Stimulated activated CD8-positive, alpha-beta memory T cell treated with anti-CD3 and anti-CD28 coated beads, Interleukin-15, amount 100 ng/mL, for 24 hours (primary cell): ENCODE data around the gene CARD8.
A peak's percentile ranks its signal among the peaks of the same experiment; 100 is the strongest.
"Not testable (repeated sequence)": the region's sequence is repeated elsewhere in the genome, so short reads cannot be mapped to it uniquely, and the experiment has no call there.

Experiments used
- DNase-seq: peaks from one replicate; pipeline ENCODE4 v3.0.0-alpha.2; 2020; ENCODE audit warnings: low read depth

CARD8 gene

GRCh38 chr19:48260359-48260714, 4.6 kb upstream of the CARD8 start:
- DNase-seq = not testable (repeated sequence)

- not testable (repeated sequence) for DNase-seq
These were observed 3.3 kb upstream of the CARD8 start for GRCh38 chr19:48258992-48259391.

- no peak for DNase-seq
These were observed 2.6 kb upstream of the CARD8 start for GRCh38 chr19:48258350-48258749.

- DNase-seq = no peak
These were observed 1.2 kb downstream of the CARD8 start for GRCh38 chr19:48254529-48254970.

- DNase-seq = no peak
These were observed 1.7 kb downstream of the CARD8 start for GRCh38 chr19:48253999-48254398.

GRCh38 chr19:48252609-48253008, 3.1 kb downstream of the CARD8 start:
- no peak for DNase-seq

GRCh38 chr19:48250290-48251025, 5.3 kb downstream of the CARD8 start:
- no peak for DNase-seq

GRCh38 chr19:48249502-48250014, 6.2 kb downstream of the CARD8 start:
- peak; percentile 32 for DNase-seq

GRCh38 chr19:48248081-48248833, 7.5 kb downstream of the CARD8 start:
- no peak for DNase-seq

- DNase-seq = no peak
These were observed 8.5 kb downstream of the CARD8 start for GRCh38 chr19:48247212-48247611.

- no peak for DNase-seq
These were observed 9.6 kb downstream of the CARD8 start for GRCh38 chr19:48246101-48246500.

- DNase-seq = no peak
These were observed 11.4 kb downstream of the CARD8 start for GRCh38 chr19:48244281-48244680.

- not testable (repeated sequence) for DNase-seq
These were observed 13.9 kb downstream of the CARD8 start for GRCh38 chr19:48241771-48242170.

GRCh38 chr19:48239582-48240141, 16.1 kb downstream of the CARD8 start:
- no peak for DNase-seq

GRCh38 chr19:48239120-48239519, 16.6 kb downstream of the CARD8 start:
- no peak for DNase-seq

GRCh38 chr19:48237057-48237456, 18.7 kb downstream of the CARD8 start:
- no peak for DNase-seq

- DNase-seq = no peak
These were observed 25.1 kb downstream of the CARD8 start for GRCh38 chr19:48230555-48231129.

- DNase-seq = no peak
These were observed 34.1 kb downstream of the CARD8 start for GRCh38 chr19:48221628-48222027.

GRCh38 chr19:48220784-48221183, 34.9 kb downstream of the CARD8 start:
- not testable (repeated sequence) for DNase-seq

- DNase-seq = no peak
These were observed 36.7 kb downstream of the CARD8 start for GRCh38 chr19:48218997-48219396.

- no peak for DNase-seq
These were observed 38.8 kb downstream of the CARD8 start for GRCh38 chr19:48216933-48217332.

GRCh38 chr19:48213959-48214358, 41.8 kb downstream of the CARD8 start:
- no peak for DNase-seq

GRCh38 chr19:48210005-48210404, 45.7 kb downstream of the CARD8 start:
- no peak for DNase-seq
